Suprapubic skin (tissue), 4 donors: Measurements from ENCODE around the gene P2RX7.

Source experiments
- EP300 ChIP-seq: sonication (generic); formaldehyde crosslinking; IDR thresholded peaks from one replicate; pipeline ENCODE4 v1.6.1; 2017; ENCODE audit warnings: antibody characterized with exemption
- POLR2A ChIP-seq, 2 donors: fragments of 450-650 bp; IDR thresholded peaks; one replicate each; pipeline ENCODE4 v1.6.1; 2017; ENCODE audit warnings: antibody characterized with exemption in 2 of 2, mild to moderate bottlenecking in 2 of 2, moderate library complexity in 2 of 2
- POLR2AphosphoS5 ChIP-seq, 3 donors: sonication (generic); formaldehyde crosslinking; IDR thresholded peaks; one replicate each; pipeline ENCODE4 v1.6.1; 2017; ENCODE audit warnings: antibody characterized with exemption in 3 of 3
- TF ChIP-seq, protein P1 (sequence below), 2 donors: fragments of 200-600 bp in 1 of 2; fragments of 450-650 bp in 1 of 2; sonication (generic) in 1 of 2; IDR thresholded peaks; one replicate each; pipeline ENCODE4 v1.5.1; 2016 to 2019; ENCODE audit warnings: antibody characterized with exemption in 2 of 2, mild to moderate bottlenecking in 1 of 2, moderate library complexity in 1 of 2

DNA sequence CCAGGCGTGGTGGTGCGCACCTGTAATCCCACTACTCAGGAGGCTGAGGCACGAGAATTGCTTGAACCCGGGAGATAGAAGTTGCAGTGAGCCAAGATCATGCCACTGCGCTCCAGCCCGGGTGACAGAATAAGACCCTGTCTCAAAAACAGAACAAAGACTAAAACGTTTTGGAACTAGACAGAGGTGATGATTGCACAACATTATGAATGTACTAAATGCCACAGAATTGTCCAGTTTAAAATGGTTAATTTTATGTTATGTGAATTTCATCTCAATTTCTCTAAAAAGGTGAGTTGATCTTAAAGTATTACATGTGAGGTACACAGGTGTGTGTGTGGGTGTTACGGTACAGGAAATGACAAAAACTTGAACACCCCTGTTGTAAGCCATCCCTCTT, 93.7 kb downstream of the P2RX7 start:
- TF ChIP-seq, protein P1, sequence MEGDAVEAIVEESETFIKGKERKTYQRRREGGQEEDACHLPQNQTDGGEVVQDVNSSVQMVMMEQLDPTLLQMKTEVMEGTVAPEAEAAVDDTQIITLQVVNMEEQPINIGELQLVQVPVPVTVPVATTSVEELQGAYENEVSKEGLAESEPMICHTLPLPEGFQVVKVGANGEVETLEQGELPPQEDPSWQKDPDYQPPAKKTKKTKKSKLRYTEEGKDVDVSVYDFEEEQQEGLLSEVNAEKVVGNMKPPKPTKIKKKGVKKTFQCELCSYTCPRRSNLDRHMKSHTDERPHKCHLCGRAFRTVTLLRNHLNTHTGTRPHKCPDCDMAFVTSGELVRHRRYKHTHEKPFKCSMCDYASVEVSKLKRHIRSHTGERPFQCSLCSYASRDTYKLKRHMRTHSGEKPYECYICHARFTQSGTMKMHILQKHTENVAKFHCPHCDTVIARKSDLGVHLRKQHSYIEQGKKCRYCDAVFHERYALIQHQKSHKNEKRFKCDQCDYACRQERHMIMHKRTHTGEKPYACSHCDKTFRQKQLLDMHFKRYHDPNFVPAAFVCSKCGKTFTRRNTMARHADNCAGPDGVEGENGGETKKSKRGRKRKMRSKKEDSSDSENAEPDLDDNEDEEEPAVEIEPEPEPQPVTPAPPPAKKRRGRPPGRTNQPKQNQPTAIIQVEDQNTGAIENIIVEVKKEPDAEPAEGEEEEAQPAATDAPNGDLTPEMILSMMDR (IDR thresholded peaks at IDR 0.05): no peak
- no peak for TF ChIP-seq POLR2AphosphoS5 (IDR thresholded peaks at IDR 0.05)
- TF ChIP-seq POLR2A (IDR thresholded peaks at IDR 0.05): no peak
- no peak for TF ChIP-seq EP300
